GM21381 (cell line): Measurements from ENCODE around the gene CD63.

Source experiments
- ATAC-seq: cut with Tn5 transposase; IDR thresholded peaks from one replicate; pipeline ENCODE4 v1.9.1; 2021; ENCODE audit warnings: mild to moderate bottlenecking, moderate library complexity; ENCODE audit not compliant: unreplicated experiment

The CD63 gene

DNA sequence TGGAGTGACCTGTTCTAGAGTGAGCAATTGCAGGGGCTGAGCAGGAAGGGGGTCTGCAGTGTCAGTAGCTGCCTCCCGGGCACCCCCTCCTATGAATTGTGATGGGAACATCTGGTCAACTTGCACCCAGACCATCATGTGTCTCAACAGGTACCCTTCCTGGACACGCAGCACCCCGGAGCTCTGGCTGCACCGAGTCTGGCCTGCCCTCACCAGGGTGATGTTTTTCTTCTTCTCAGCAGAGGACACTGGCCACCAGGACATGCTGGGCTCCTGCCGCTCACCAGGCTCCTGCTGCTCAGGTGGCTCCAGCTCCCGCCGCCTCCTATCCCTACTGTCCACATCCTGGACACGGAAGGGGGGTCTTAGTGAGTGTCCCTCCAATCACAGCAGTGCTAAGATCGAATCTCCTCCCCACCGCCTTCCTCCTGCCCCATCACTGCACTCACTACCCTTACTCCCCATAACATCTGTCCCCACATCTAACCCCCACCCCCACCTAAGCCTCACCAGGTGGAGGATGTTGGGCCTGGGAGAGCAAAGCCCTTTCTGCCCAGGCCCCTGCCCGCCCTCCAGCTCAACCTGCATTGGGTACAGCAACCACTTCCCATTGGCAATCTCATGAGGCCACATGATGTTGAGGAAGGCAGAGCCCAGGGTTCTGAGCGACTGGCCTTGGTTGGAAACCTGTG, 36.0 kb downstream of the CD63 start:
- no peak for ATAC-seq

DNA sequence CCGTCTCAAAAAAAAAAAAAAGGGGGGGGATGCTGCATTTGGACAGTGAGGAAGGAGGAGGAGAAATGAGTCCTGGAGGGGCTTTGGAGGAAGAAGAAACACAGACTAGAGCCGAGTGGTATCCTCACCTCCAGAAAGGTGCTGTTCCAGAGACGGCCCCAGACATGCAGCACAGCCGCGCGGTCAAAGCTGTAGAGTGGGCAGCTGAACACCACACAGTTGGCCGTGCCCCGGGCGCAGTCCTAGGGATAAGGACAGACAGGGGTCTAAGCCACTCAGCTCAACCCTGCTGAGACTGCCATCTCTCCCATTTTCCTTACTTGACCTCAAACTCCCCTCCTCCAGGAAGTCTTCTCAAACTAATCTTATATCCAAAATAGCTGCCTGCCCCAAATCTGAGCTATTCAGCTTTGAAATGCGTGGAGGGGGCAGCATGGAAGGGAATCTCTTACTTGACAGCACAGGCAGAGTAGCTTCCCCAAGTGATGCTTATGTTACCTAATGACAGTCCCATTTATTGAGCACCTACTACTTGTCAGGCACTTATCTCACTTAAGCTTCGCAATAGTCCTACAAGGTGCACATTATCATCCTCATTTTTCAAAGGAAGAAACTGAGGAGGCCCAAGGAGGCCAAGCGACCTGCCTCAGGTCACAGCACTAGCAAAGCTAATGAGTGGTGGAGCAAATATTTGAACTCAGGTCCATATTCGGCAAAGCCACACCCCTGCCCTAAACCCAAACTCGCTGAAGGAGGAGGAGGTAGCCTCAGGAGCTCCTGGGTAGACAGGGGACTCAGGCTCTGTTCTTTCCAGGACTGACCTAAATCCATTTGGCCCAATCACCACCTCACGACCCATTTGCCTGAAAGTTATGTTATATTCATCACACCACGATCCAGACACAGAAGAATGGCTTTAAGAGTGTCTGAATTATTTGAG, 39.8 kb downstream of the CD63 start:
- no peak for ATAC-seq

DNA sequence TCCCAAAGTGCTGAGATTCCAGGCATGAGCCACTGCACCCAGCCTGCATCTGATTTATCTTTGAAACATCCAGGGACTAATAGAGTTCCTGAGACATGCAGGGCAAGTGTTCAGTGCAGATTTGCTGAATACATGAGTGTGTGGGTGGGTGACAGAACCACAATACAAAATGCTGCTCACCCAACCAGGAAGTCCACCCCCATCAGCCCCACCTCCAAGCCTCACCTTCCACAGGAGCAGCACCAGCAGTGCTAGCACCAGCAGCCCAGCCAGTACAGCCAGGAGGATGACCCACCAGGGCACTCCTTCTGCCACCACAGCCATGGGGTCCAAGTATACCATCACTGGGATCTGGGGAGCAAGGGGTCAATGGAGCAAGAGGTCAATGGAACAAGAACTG, 41.1 kb downstream of the CD63 start:
- no peak for ATAC-seq

DNA sequence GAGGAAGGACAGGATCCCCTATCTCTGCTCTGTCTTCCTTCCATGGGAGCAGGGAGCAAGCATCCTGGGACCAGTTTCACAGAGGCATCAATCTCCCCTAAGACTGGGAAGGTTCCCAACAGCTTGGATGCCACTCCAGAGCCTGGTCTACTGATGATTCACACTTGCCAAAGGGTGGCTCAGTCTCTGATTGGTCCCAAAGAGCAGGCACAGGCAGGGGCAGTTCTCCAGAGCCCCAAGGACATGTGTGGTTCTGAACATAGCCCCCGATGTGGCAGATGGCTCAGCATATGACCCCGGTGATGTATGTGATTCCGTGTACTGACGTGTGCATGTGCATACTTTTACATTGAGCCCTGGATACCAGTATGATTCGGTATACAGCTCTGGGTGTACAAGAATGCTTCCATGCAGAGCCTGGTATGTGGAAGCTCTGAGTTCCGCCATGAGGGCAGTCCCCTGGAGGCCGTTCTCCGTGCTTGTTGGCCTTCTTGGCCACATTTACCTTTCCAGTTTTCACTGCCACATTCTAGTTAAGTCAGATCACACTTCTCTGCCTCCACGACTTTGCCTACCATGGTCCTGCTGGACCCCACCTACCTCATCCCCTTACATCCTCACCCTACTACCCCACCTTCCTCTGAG, 42.3 kb downstream of the CD63 start:
- ATAC-seq: no peak

DNA sequence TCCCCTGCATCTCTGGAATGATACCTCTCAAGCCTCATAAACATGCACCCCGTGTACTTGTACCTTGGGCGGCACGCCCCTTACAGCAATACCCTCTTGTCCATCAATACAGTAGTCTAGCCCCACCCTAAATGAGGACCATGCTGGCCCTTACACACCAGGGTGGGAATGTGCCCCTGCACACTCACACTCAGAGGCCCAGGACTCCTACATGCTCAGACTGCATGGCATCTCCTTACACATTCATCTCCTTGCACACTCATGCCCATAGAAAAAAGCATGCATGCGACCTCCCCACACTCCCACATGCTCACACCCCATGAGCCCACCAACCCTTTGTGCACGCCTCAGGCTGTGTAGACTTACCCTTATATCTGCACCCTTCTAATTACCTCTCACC, 43.1 kb downstream of the CD63 start:
- no peak for ATAC-seq

DNA sequence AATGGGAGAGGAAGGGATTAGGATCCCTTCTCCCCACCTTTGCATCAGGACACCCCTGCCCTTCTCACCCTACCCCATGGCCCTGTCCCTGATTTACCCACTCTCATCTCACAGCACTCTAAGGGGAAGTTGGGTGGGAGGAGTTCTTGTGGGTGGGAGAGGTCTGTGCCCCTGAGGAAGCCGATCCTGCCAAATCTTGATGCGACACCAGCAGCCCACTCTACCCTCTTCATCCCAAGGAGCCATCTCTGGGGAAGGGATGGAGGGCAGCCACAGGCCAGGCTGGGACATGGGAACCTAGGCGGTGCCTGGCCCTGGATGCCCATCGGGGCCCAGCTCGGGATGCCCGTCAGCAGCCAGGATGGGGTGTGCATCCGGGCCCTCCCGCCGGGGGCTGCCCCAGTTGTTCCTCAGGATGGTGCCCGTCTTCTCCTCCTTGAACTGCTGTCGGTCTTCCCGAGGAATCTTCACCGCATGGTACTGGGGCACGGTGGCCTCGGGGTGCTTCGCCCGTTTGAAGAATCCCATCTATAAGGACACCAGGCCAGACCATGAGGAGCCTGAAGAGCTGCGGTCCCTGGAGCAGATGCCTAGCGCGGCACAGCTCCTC, 43.9 kb downstream of the CD63 start:
- no peak for ATAC-seq

DNA sequence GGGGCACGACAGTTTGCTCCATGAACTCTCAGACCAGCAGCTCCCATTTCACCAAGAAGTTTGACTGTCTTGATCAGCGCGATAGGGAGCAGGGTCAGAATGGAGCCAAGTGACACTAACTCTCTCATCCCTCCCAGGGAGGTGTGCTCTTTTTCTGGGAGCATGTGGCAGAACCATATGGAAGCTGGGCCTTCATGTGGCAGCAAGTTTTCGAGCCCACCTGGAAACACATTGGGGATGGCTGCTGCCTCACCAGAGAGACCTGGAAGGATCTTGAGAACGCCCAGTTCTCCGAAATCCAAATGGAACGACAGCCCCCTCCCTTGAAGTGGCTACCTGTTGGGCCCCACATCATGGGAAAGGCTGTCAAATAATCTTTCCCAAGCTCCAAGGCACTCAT, 45.1 kb downstream of the CD63 start:
- no peak for ATAC-seq

DNA sequence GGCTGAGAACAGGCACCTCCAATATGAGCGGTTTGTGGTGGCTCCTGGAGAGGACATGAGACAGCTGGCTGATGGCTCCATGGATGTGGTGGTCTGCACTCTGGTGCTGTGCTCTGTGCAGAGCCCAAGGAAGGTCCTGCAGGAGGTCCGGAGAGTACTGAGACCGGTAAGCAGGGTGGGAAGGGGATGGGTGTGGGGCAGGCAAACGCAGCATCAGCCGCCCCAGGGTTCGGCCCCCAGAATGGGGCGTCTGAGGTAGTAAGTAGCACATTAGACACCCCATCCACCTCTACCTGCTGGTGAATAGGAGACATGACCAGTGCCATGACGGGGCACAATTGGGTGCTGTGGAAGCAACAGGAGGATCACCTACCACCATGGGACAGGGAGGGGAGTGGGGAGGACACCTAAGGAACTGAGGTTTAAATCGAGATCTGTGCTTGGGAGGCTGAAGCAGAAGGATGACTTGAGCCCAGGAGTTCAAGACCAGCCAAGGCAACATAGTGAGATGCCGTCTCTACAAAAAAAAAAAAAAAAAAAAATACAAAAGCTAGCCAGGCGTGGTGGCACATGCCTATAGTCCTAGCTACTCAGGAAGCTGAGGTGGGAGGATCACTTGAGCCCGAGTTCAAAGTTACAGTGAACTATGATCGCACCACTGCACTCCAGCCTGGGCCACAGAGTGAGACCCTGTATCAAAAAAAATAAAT, 46.6 kb downstream of the CD63 start:
- ATAC-seq: no peak

DNA sequence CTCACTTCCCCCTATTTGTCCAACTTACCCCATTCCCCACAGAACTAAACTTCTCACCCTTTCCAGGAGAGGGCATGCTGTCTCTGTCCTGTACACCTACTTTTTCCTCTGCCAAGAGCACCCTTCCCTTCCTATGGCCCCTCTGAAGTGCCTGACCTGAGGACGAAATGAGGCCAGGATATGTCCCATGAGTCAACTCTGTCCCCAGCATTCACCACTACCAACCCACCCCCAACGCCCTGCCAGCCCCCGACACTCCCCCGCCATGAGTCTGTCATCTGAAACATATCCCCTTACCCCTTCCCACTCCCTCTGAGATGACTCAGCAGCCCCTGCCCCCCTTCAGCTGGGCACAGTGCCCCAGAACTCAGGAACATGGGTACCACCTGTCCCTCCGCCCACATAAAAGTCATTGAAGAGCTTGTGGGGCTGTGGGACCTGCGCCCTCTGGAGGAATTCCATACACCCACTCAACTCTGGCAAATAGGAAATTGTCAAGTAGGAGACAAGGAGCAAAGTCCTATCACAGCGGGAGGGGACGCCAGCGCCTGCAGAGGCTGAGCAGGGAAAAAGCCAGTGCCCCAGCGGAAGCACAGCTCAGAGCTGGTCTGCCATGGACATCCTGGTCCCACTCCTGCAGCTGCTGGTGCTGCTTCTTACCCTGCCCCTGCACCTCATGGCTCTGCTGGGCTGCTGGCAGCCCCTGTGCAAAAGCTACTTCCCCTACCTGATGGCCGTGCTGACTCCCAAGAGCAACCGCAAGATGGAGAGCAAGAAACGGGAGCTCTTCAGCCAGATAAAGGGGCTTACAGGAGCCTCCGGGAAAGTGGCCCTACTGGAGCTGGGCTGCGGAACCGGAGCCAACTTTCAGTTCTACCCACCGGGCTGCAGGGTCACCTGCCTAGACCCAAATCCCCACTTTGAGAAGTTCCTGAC, 47.4 kb downstream of the CD63 start:
- no peak for ATAC-seq

DNA sequence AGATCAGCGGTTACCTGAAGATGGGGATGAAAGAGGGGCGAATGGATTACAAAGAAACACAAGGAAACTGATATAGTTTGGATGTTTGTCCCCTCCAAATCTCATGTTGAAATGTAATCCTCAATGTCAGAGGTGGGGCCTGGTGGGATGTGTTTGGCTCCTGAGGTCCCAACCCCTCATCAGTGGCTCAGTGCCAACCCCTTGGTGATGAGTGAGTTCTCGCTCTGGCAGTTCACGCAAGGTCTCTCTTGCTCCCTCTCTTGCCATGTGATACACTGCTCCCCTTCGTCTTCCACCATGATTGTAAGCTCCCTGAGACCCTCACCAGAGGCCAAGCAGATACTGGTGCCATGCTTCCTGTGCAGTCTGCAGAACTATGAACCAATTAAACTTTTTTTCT, 49.1 kb downstream of the CD63 start:
- no peak for ATAC-seq

DNA sequence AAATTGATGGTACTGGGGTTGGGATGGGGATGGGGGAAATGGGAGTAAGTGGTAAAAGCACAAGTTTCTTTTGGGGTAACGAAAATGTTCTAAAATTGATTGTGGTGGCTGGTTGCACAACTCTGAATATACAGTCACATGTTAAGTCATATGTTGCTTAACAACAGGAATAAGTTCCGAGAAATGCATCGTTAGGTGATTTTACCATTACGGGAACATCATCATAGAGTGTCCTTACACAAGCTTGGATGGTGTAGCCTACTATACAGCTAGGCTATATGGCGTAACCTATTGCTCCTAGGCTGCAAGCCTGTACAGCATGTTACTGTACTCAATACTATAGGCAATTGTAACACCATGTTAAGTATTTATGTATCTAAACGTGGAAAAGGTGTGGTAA, 52.1 kb downstream of the CD63 start:
- ATAC-seq: no peak

DNA sequence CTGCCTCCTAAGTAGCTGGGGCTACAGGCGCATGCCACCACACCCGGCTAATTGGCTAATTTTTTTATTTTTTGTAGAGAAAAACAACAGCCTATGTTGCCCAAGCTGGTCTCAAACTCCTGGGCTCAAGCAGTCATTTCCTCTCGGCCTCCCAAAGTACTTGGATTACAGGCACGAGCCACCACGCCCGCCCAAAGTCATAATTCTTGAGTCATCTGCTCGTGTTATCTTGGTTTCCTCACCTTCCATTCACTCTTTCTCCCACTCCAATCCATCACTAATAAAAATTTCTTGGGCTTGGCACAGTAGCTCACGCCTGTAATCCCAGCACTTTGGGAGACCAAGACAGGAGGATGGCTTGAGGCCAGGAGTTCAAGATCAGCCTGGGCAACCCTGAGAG, 53.1 kb downstream of the CD63 start:
- ATAC-seq: no peak
